ENCODE data around the gene MTMR10.

DNA sequence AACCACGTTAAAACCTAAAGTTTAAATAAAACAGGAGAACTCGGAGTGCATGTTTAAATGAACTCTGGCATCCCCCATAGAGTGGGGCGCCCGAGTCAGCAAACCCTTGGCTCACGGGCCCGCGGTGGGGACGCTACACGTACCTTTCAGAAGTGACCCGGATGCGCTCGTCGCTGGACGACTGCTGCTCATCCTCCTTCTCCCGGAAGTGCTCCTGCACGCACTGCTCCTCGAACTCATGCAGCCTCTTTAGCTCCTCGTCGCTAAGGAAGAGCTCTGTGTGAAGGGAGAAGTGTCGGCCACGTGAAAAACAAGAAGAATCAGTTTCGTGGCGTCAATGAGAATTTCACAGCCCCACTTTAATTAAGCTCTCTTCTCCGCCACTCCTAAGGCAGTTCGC is 34.6 kb upstream of the MTMR10 start:
- no peak for TF ChIP-seq POLR2A (IDR thresholded peaks at IDR 0.05)
- TF ChIP-seq, protein P1, sequence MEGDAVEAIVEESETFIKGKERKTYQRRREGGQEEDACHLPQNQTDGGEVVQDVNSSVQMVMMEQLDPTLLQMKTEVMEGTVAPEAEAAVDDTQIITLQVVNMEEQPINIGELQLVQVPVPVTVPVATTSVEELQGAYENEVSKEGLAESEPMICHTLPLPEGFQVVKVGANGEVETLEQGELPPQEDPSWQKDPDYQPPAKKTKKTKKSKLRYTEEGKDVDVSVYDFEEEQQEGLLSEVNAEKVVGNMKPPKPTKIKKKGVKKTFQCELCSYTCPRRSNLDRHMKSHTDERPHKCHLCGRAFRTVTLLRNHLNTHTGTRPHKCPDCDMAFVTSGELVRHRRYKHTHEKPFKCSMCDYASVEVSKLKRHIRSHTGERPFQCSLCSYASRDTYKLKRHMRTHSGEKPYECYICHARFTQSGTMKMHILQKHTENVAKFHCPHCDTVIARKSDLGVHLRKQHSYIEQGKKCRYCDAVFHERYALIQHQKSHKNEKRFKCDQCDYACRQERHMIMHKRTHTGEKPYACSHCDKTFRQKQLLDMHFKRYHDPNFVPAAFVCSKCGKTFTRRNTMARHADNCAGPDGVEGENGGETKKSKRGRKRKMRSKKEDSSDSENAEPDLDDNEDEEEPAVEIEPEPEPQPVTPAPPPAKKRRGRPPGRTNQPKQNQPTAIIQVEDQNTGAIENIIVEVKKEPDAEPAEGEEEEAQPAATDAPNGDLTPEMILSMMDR (IDR thresholded peaks at IDR 0.05): no peak

Data from heart left ventricle (tissue), 13 donors.